ENCODE data around the gene GPC5.

GPC5 gene

GRCh38 chr13:92549276-92549675 lies 1150.9 kb downstream of the GPC5 start:
- no peak for DNase-seq (ENCODE audit: low read depth)

GRCh38 chr13:92553470-92554114 lies 1155.2 kb downstream of the GPC5 start:
- DNase-seq (ENCODE audit: low read depth) = no peak

DNA sequence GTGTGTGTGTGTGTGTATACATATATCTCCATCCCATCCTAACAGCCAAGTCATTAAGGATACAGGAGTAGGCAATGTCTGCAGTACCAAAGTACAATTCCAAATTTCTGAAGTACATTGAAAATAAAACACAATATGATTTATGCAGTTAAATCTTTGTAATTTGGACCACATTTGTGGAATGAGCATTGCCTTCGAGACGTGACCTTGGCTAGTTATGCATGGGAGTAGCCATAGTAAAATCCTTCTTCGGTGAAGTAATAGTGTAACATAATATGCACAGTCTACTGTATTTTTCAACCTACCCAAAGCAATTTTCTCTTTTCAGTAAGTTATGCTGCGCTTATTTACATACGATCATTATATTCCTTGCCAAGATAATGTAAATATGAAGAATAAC lies 1162.5 kb downstream of the GPC5 start:
- DNase-seq (ENCODE audit: low read depth) = no peak

GRCh38 chr13:92564942-92565341 lies 1166.5 kb downstream of the GPC5 start:
- DNase-seq (ENCODE audit: low read depth) = no peak

- no peak for DNase-seq (ENCODE audit: low read depth)
These were observed 1168.3 kb downstream of the GPC5 start for GRCh38 chr13:92566767-92567166.

GRCh38 chr13:92572190-92572589 lies 1173.8 kb downstream of the GPC5 start:
- no peak for DNase-seq (ENCODE audit: low read depth)

GRCh38 chr13:92573467-92574057 lies 1175.1 kb downstream of the GPC5 start:
- no peak for DNase-seq (ENCODE audit: low read depth)

DNA sequence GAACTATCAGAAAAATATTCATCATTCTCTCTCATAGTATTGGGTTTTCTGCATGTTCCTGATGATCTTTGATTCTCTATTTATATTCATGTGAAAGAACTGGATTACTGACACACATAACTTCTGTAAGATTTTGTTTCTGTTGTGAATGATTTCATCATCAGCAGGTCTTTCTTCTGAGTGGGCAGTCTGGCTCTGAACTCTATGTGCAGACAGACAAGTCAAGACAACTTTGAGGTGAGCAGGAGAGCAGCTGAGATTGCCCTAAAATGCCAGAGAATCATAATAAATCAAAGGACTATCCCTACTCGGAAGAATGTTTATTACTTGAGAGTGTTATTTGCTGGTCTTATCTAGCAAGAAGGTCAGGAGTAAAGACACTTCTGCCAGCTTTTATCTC lies 1176.1 kb downstream of the GPC5 start:
- DNase-seq (ENCODE audit: low read depth) = no peak

DNA sequence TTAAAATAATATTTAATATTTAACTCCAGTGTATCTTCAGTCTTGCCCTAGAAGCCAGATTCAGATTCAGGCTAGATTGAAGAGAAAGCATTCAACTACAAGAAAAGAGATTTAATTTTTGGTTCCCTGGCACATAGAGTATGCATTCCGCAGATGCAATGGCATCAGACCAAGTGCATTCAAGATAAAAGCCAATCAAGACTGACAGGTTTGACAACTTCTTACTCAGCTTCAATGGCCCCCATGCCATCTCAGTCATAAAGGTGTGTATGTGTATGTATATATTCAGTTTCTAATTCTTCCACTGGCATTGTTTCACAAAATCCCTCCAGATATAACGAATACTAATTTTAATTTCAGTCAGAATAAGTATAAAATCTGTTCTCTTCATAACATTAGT lies 1177.4 kb downstream of the GPC5 start:
- DNase-seq (ENCODE audit: low read depth) = no peak

DNA sequence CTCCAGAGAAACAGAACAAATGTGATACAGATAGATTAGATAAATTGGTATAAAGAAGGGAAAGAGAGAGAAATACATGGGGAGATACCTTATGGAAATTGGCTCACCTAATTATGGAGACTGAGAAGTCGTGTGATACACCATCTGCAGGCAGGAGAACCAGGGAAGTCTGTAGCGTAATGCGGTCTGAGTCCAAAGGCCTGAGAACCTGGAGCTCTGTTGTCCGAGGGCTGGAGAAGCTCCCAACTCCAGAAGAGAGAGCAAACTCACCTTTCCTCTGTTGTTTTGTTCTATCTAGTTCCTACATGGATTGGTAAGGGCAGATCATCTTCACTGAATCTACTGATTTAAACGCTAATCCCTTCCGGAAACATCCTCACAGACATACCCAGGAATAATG lies 1179.9 kb downstream of the GPC5 start:
- no peak for DNase-seq (ENCODE audit: low read depth)

DNA sequence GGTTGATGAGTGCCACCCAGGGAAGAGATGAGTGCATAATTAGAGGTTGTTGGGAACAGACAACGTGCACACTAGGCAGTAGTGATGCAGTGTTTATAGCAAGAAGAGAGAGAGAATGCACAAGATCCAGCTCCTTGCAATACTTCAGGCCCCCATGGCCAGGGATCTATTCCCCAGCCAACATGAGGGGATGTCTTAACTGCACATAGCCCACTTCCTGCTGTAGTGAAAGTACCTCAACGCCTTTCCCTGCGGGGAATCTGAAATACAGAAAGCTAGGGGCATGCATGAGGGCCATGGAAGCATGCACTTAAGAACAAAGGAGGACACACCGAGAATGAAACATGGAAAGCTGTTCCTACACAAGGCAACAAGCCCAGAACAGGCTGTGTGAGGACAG lies 1191.5 kb downstream of the GPC5 start:
- DNase-seq (ENCODE audit: low read depth) = no peak

DNA sequence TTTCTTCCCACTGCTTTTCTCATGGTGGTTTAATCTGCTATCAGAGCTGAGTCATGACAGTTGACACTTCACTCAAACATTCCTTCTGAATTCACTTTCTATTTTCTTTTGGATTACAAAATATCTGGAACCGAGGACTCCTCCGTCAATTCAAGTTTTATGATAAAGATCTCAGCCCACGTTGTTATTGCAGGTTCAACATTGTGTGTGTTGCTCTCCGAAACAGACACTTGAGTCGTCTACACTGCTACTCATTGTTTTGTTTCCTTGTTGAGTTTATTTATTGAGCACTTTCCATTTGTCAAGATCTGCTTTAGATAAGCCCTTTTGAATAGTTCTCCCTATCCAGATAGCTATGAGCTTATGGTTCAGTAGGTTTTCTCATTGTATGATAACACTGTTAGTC lies 1192.1 kb downstream of the GPC5 start:
- DNase-seq (ENCODE audit: low read depth) = no peak

GRCh38 chr13:92591117-92591516 lies 1192.7 kb downstream of the GPC5 start:
- DNase-seq (ENCODE audit: low read depth) = no peak

DNA sequence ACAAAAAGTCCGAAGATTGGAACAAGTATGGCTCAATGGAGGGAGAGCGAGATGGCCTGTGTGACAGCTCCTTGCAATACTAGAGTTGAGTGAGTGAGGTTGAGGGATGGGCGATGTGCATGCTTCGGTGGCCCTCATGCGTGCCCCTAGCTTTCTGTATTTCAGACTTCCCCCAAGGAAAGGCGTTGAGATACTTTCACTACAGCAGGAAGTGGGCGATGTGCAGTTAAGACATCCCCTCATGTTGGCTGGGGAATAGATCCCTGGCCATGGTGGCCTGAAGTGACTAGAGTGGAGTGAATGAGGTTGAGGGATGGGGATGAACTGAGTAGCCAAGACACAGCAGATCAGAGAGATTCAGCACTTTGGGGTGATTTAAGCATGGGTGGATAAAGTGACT lies 1194.3 kb downstream of the GPC5 start:
- no peak for DNase-seq (ENCODE audit: low read depth)

DNA sequence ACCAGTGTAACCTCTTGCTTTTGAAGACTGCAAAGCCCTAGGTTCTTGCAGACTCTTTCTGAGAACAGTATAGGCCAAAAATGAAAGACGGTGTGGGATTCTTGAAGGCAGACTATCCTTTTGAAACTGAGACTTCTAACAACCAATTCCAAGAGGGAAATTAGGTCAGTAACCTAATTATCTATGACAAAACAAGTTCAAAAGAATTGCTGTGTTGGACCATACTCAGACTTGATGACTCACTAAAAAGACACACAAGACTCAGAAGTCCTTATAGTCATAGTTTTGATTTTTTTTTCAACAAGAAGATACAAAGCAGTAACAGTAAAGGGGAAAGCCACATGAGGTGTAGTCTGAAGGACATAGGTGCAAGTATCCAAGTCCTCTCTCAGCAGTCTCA lies 1204.1 kb downstream of the GPC5 start:
- DNase-seq (ENCODE audit: low read depth) = no peak

GRCh38 chr13:92609376-92609775 lies 1211.0 kb downstream of the GPC5 start:
- DNase-seq (ENCODE audit: low read depth) = no peak

- DNase-seq (ENCODE audit: low read depth) = no peak
These were observed 1214.5 kb downstream of the GPC5 start for GRCh38 chr13:92612892-92613291.

DNA sequence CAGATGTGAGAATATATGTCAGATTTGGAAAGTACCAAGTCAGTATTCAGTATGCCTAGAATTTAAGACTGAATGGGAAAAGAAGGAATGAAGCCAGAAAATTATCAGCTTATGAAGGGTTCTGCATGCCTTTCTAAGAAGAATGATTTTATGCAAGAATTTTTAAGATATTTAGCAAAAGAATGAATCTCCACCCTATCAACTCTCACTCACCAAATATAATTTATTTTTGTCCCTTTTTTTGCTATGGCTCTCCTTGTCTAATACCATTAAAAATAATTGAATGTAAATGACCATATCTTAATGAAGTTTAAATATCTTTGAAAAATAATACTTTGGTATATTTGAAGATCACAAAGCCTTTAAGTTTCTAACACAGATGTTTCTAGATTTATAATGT lies 1215.5 kb downstream of the GPC5 start:
- no peak for DNase-seq (ENCODE audit: low read depth)

DNA sequence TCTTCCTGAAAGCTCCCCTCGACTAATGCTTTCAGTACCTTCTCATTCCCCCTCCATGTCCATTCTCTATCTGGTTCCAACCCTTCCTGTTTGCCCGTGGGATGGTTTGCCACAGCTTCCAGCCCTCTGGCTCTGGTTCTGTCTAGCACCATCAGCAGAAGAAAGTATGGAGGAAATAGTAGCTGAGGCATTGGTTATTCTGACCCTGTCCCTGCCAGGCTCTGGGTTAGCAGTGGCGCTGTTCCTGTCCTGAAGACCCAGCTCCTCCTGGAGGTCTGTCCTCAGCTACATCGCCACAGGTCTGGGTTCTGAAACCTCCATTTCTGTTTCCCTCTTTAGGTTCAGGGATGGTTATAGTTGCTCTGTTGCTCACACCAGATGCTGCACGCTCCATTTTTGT lies 1223.6 kb downstream of the GPC5 start:
- no peak for DNase-seq (ENCODE audit: low read depth)

- no peak for DNase-seq (ENCODE audit: low read depth)
These were observed 1224.5 kb downstream of the GPC5 start for GRCh38 chr13:92622905-92623304.

- no peak for DNase-seq (ENCODE audit: low read depth)
These were observed 1227.9 kb downstream of the GPC5 start for GRCh38 chr13:92626274-92626673.

DNA sequence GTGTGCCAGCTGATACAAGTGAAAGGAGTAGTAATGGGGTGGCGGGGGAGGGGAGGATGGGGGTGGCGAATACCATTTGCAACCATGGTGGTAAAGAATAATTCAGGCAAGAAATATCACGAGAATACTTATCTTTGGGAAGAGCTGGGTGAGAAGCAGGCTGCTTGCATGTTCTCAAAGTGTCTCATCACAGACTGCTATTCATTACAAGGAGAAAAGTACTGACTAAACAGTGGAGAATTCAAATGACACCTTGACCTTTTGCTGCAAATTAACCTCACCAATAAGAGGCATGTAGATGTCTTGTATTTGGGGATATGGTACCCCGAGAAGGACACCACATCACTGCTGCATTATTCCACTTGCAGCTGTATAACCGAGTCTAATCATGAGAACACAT lies 1242.5 kb downstream of the GPC5 start:
- no peak for DNase-seq (ENCODE audit: low read depth)

- DNase-seq (ENCODE audit: low read depth) = no peak
These were observed 1250.9 kb downstream of the GPC5 start for GRCh38 chr13:92649140-92649813.

DNA sequence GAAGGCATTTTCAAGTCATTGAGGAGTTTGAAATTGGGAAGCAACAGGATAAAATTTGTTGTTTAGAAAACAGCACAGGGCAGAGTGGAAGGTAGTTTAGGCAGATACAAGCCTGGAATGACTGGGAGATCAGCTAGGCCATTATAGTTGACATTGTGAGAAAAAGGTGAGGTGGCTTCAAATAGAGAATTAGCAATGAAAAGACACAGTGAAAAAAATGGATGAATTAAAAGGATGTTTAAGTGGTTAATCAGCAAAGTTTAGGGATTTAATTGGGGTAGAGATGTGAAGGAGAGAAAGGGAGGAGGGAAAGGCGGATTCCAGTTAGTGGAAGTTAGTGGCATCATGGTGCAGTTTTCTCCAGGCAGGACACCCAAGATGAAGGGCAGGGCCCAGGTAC lies 1257.7 kb downstream of the GPC5 start:
- no peak for DNase-seq (ENCODE audit: low read depth)
